K562 (cell line): ENCODE results near the gene PPM1E. TPM values are rescaled to one million over a fixed set of nuclear protein-coding genes. Genes with fewer than 3 reads are reported as not detected.

Experiments used
- ATAC-seq: fragments of 200-7000 bp; cut with Tn5 transposase; 3 replicates; pipeline ENCODE4 v1.9.1; 2020; ENCODE audit warnings: moderate library complexity
- BruUV-seq: library from RNA; stranded (reverse); fragments of 400-500 nt; replicated peaks from 2 replicates; lab custom pipeline; 2021; lab: Mats Ljungman, UMichigan
- CTCF ChIA-PET: fragments of 300-600 bp; formaldehyde crosslinking; extraction: SDS; loops from one replicate; lab custom pipeline; 2021; ENCODE audit warnings: low intra/inter-chr PET ratio; lab: Yijun Ruan, JAX
- POLR2A ChIA-PET: fragments of 300-600, 350-650 bp; sonication (Branson Sonifier 250); formaldehyde crosslinking; extraction: SDS; loops from one replicate; lab custom pipeline; 2021; ENCODE audit warnings: antibody characterized with exemption, inconsistent platforms; lab: Yijun Ruan, JAX
- DNase-seq, 4 experiments: peaks; one replicate each; pipeline versions ENCODE4 v3.0.0 to v3.0.0-alpha.2; 2011 to 2018; ENCODE audit warnings: low spot score in 3 of 4, mixed read lengths in 3 of 4; ENCODE audit errors: extremely low read depth in 1 of 4
- FAIRE-seq: peaks from 2 replicates; lab custom pipeline; 2011; peaks lifted over from hg19 to GRCh38; lab: Jason Lieb, UNC
- H2AFZ ChIP-seq: 2 replicates; pipeline ENCODE4 v1.6.0; 2011; ENCODE audit warnings: low read depth, low read length, control low read depth, inconsistent platforms
- H3K27ac ChIP-seq: fragments of 200-600 bp; 3 replicates; pipeline ENCODE4 v1.8.0; 2011; ENCODE audit warnings: low read depth, mild to moderate bottlenecking, control low read depth, inconsistent platforms, low read length, moderate library complexity, mixed read lengths; ENCODE audit errors: extremely low read depth
- H3K27me3 ChIP-seq, 2 experiments: fragments of 300-600 bp in 1 of 2; 2 replicates in 1 of 2; 3 replicates in 1 of 2; pipeline versions ENCODE4 v1.6.0 to v1.8.0; 2011; ENCODE audit warnings: inconsistent platforms in 2 of 2, low read length in 2 of 2, mild to moderate bottlenecking in 1 of 2, mixed read lengths in 1 of 2, moderate library complexity in 1 of 2; ENCODE audit not compliant: control insufficient read depth in 2 of 2, insufficient read depth in 2 of 2
- H3K36me3 ChIP-seq: fragments of 300-600 bp; 3 replicates; pipeline ENCODE4 v1.8.0; 2011; ENCODE audit warnings: mild to moderate bottlenecking, low read length, inconsistent platforms; ENCODE audit not compliant: control insufficient read depth, insufficient read depth
- H3K4me1 ChIP-seq, 2 experiments: fragments of 200-600 bp in 1 of 2; replicated peaks in 1 of 2; 2 replicates in 1 of 2; 3 replicates in 1 of 2; pipeline versions ENCODE4 v1.5.1 to v1.8.0; 2011; ENCODE audit warnings: inconsistent platforms in 2 of 2, low read length in 2 of 2, mild to moderate bottlenecking in 1 of 2, mixed read lengths in 1 of 2, moderate library complexity in 1 of 2; ENCODE audit not compliant: control insufficient read depth in 2 of 2, insufficient read depth in 2 of 2
- H3K4me2 ChIP-seq: 2 replicates; pipeline ENCODE4 v1.6.1; 2011; ENCODE audit warnings: low read length, control low read depth, inconsistent platforms, mixed read lengths; ENCODE audit not compliant: insufficient read depth
- H3K4me3 ChIP-seq: fragments of 200-600 bp; sonication (generic), shearing (Covaris generic); 2 replicates; pipeline ENCODE4 v1.5.1; 2016; ENCODE audit warnings: control low read depth, inconsistent platforms
- H3K79me2 ChIP-seq: fragments of 200-600 bp; 3 replicates; pipeline ENCODE4 v1.8.0; 2011; ENCODE audit warnings: low read length, inconsistent platforms; ENCODE audit not compliant: control insufficient read depth, insufficient read depth
- H3K9ac ChIP-seq, 2 experiments: 2 replicates each; pipeline versions ENCODE4 v1.6.0 to v1.6.1; 2011; ENCODE audit warnings: low read depth in 2 of 2, low read length in 2 of 2, control low read depth in 1 of 2, inconsistent platforms in 1 of 2, mild to moderate bottlenecking in 1 of 2, mixed read lengths in 1 of 2; ENCODE audit not compliant: insufficient read depth in 1 of 2
- H3K9me1 ChIP-seq: one replicate; pipeline ENCODE4 v1.6.0; 2011; ENCODE audit warnings: inconsistent platforms, mild to moderate bottlenecking, low read length, moderate library complexity; ENCODE audit not compliant: control insufficient read depth, insufficient read depth
- H3K9me3 ChIP-seq: replicated peaks from 2 replicates; pipeline ENCODE4 v1.5.1; 2011; ENCODE audit warnings: low read depth, low read length, inconsistent platforms; ENCODE audit not compliant: control insufficient read depth, insufficient read depth
- H4K20me1 ChIP-seq: replicated peaks from 2 replicates; pipeline ENCODE4 v1.6.1; 2011; ENCODE audit warnings: low read length, inconsistent platforms, mixed read lengths; ENCODE audit not compliant: control insufficient read depth, insufficient read depth
- DACH1 ChIP-seq: fragments of 450-650 bp; IDR thresholded peaks from 2 replicates; pipeline ENCODE4 v1.6.1; 2018; ENCODE audit not compliant: partially characterized antibody
- HDAC8 ChIP-seq: fragments of 450-650 bp; IDR thresholded peaks from 2 replicates; pipeline ENCODE4 v1.6.1; 2016; ENCODE audit warnings: mild to moderate bottlenecking, missing genetic modification characterization, moderate library complexity, missing compliant biosample characterization
- ID3 ChIP-seq, 2 experiments: fragments of 250-450 bp in 1 of 2; fragments of 450-650 bp in 1 of 2; sonication (Bioruptor Pico) in 1 of 2; IDR thresholded peaks; 2 replicates each; pipeline versions ENCODE4 v1.6.1 to v1.8.0; 2016 to 2021; ENCODE audit warnings: mild to moderate bottlenecking in 2 of 2, moderate library complexity in 2 of 2, missing compliant biosample characterization in 1 of 2, missing genetic modification characterization in 1 of 2
- RBFOX2 ChIP-seq: fragments of 200-400 bp; formaldehyde crosslinking; IDR thresholded peaks from 2 replicates; pipeline ENCODE4 v1.6.1; 2017; ENCODE audit warnings: low read depth, mild to moderate bottlenecking, low read length, moderate library complexity
- SP2 ChIP-seq: IDR thresholded peaks from 2 replicates; pipeline ENCODE4 v1.6.1; 2011; ENCODE audit warnings: mild to moderate bottlenecking, low read depth, low read length, moderate library complexity; ENCODE audit not compliant: poor library complexity, severe bottlenecking; ENCODE audit errors: extremely low read depth
- TARDBP ChIP-seq: fragments of 450-650 bp; IDR thresholded peaks from 2 replicates; pipeline ENCODE4 v1.6.1; 2016
- ZBTB8A ChIP-seq: fragments of 450-650 bp; IDR thresholded peaks from 2 replicates; pipeline ENCODE4 v1.6.1; 2018; ENCODE audit warnings: mild to moderate bottlenecking, moderate library complexity; ENCODE audit not compliant: partially characterized antibody
- ZC3H11A ChIP-seq: IDR thresholded peaks from 2 replicates; pipeline ENCODE4 v1.6.1; 2012; ENCODE audit warnings: low read depth, low read length, improper control_type of control experiment
- ZNF121 ChIP-seq: sonication (generic); formaldehyde crosslinking; conservative IDR thresholded peaks from 2 replicates; pipeline ENCODE4 v1.8.0; 2022; ENCODE audit warnings: missing genetic modification reagents
- ZNF174 ChIP-seq: fragments of 250-450 bp; sonication (Bioruptor Pico); IDR thresholded peaks from 2 replicates; pipeline ENCODE4 v1.4.0; 2020; ENCODE audit warnings: mild to moderate bottlenecking
- ZNF551 ChIP-seq: fragments of 250-450 bp; sonication (Bioruptor Pico); IDR thresholded peaks from 2 replicates; pipeline ENCODE4 v1.5.0; 2021; ENCODE audit warnings: mild to moderate bottlenecking, moderate library complexity
- WGBS: fragments of 100-300 bp; shearing (Covaris generic); methylation state at CpG from one replicate; pipeline ENCODE4 v1.1.6; 2016; ENCODE audit warnings: low coverage, mixed read lengths; ENCODE audit not compliant: insufficient coverage; ENCODE audit errors: missing lambda C conversion rate; 5-methylcytosine and 5-hydroxymethylcytosine counted together
- in situ Hi-C: fragments of 300-500 bp; cut with MboI; formaldehyde crosslinking; loops from 4 replicates; pipeline ENCODE4 v1.15.0; 2018; ENCODE audit warnings: inconsistent platforms, mixed read lengths
- intact Hi-C: fragments of 100-400 bp; cut with micrococcal nuclease; formaldehyde crosslinking; loops from 2 replicates; pipeline ENCODE4 v1.14.2; 2022
- polyA plus RNA-seq, 8 experiments: library from polyadenylated mRNA; depleted of rRNA in 4 of 8; stranded (reverse) in 5 of 8; unstranded in 3 of 8; fragments of >200 nt; fragmentation: Nextera tagmentation in 2 of 8; fragmentation: Illumina TruSeq in 1 of 8; extraction: Ambion mirVana in 2 of 8; extraction: Trizol in 1 of 8; gene quantifications; 2 replicates each; pipeline versions ENCODE4 v1.2.1 to v1.2.3, GENCODE V29; 2011 to 2014; ENCODE audit warnings: inconsistent platforms in 1 of 8, missing spikeins in 1 of 8
- total RNA-seq, 7 experiments: library from RNA; depleted of rRNA in 6 of 7; stranded (reverse); fragments of >200 nt in 6 of 7; fragmentation: Illumina TruSeq in 2 of 7; extraction: Trizol in 2 of 7; gene quantifications; 2 replicates each; pipeline versions ENCODE4 v1.2.1 to v1.2.3, GENCODE V29; 2011 to 2021; ENCODE audit warnings: low replicate concordance in 1 of 7
- TF ChIP-seq, protein P1 (sequence below): fragments of 200-400 bp; formaldehyde crosslinking; IDR thresholded peaks from 2 replicates; pipeline ENCODE4 v1.6.1; 2017; ENCODE audit warnings: mild to moderate bottlenecking, low read depth, low read length, moderate library complexity
- TF ChIP-seq, protein P2 (sequence below), 2 experiments: fragments of 150-350 bp in 1 of 2; IDR thresholded peaks; 2 replicates each; pipeline ENCODE4 v1.6.1; 2012 to 2016; ENCODE audit warnings: low read depth in 2 of 2, low read length in 2 of 2, mild to moderate bottlenecking in 1 of 2, moderate library complexity in 1 of 2
- TF ChIP-seq, protein P3 (sequence below): sonication (generic); formaldehyde crosslinking; IDR thresholded peaks from 2 replicates; pipeline ENCODE4 v1.8.0; 2022; ENCODE audit warnings: missing genetic modification reagents, mild to moderate bottlenecking, moderate library complexity, borderline replicate concordance

The PPM1E gene
- total and polyA plus RNA-seq, 9 of the 15 experiments (the other 6 are each of a cell fraction or from before 2014, with no cell fraction given), result 1.0 to 5.7 (median 4.7) TPM

GRCh38 chr17:58936295-58936694 is 180.6 kb downstream of the PPM1E start (continued):
- TF ChIP-seq ID3 (CRISPR knock-in tag; IDR thresholded peaks at IDR 0.05), result no peak
- TF ChIP-seq ID3 (tag; IDR thresholded peaks at IDR 0.05), result no peak
- TF ChIP-seq, protein P1, sequence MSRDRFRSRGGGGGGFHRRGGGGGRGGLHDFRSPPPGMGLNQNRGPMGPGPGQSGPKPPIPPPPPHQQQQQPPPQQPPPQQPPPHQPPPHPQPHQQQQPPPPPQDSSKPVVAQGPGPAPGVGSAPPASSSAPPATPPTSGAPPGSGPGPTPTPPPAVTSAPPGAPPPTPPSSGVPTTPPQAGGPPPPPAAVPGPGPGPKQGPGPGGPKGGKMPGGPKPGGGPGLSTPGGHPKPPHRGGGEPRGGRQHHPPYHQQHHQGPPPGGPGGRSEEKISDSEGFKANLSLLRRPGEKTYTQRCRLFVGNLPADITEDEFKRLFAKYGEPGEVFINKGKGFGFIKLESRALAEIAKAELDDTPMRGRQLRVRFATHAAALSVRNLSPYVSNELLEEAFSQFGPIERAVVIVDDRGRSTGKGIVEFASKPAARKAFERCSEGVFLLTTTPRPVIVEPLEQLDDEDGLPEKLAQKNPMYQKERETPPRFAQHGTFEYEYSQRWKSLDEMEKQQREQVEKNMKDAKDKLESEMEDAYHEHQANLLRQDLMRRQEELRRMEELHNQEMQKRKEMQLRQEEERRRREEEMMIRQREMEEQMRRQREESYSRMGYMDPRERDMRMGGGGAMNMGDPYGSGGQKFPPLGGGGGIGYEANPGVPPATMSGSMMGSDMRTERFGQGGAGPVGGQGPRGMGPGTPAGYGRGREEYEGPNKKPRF, result no peak

GRCh38 chr17:58944166-58944565 is 188.5 kb downstream of the PPM1E start:
- Histone ChIP-seq H3K27me3 (no peaks in the 10 kb centered on the region), H3K9me1 (no peaks in the 10 kb centered on the region), H2AFZ (no peak overlapping the region), H3K27ac (no peak overlapping the region), H3K9me3 (peaks cover 2% of the 10 kb centered on the region; the same call in 1 of the 2 replicates), H3K4me2 (no peak overlapping the region), H3K36me3 (no peaks in the 10 kb centered on the region), H3K4me1 (no peaks in the 10 kb centered on the region), H3K9ac (no peak overlapping the region), H3K79me2 (no peaks in the 10 kb centered on the region), H4K20me1 (no peaks in the 10 kb centered on the region), H3K4me3 (no peak overlapping the region)
- POLR2A ChIA-PET, result no interaction called here
- CTCF ChIA-PET, result no interaction called here
- no peak for TF ChIP-seq RBFOX2
- TF ChIP-seq, protein P2, sequence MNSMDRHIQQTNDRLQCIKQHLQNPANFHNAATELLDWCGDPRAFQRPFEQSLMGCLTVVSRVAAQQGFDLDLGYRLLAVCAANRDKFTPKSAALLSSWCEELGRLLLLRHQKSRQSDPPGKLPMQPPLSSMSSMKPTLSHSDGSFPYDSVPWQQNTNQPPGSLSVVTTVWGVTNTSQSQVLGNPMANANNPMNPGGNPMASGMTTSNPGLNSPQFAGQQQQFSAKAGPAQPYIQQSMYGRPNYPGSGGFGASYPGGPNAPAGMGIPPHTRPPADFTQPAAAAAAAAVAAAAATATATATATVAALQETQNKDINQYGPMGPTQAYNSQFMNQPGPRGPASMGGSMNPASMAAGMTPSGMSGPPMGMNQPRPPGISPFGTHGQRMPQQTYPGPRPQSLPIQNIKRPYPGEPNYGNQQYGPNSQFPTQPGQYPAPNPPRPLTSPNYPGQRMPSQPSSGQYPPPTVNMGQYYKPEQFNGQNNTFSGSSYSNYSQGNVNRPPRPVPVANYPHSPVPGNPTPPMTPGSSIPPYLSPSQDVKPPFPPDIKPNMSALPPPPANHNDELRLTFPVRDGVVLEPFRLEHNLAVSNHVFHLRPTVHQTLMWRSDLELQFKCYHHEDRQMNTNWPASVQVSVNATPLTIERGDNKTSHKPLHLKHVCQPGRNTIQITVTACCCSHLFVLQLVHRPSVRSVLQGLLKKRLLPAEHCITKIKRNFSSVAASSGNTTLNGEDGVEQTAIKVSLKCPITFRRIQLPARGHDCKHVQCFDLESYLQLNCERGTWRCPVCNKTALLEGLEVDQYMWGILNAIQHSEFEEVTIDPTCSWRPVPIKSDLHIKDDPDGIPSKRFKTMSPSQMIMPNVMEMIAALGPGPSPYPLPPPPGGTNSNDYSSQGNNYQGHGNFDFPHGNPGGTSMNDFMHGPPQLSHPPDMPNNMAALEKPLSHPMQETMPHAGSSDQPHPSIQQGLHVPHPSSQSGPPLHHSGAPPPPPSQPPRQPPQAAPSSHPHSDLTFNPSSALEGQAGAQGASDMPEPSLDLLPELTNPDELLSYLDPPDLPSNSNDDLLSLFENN (IDR thresholded peaks at IDR 0.05; ENCODE audit: low read depth in 2 of 2, low read length in 2 of 2), result no peak
- TF ChIP-seq ZC3H11A, result no peak
- TF ChIP-seq ZNF551 (CRISPR knock-in tag), result no peak
- TF ChIP-seq ZNF174, result no peak
- no peak for TF ChIP-seq TARDBP
- TF ChIP-seq HDAC8 (tag), result no peak
- TF ChIP-seq ZBTB8A, result no peak
- no peak for TF ChIP-seq ZNF121 (CRISPR knock-in tag)
- no peak for TF ChIP-seq SP2
- no peak for TF ChIP-seq DACH1
- TF ChIP-seq, protein P3, sequence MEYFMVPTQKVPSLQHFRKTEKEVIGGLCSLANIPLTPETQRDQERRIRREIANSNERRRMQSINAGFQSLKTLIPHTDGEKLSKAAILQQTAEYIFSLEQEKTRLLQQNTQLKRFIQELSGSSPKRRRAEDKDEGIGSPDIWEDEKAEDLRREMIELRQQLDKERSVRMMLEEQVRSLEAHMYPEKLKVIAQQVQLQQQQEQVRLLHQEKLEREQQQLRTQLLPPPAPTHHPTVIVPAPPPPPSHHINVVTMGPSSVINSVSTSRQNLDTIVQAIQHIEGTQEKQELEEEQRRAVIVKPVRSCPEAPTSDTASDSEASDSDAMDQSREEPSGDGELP (CRISPR knock-in tag), result no peak
- no TSS peak for BruUV-seq
- FAIRE-seq (no peak), ATAC-seq (no peak), DNase-seq (no peak)
- intact Hi-C loops, result no loop called here
- in situ Hi-C loops, result no loop called here
- WGBS, result 43% methylated on average over 2 of the region's 2 CpGs
